C4-2B (cell line): Measurements from ENCODE around the gene AHDC1.

Experiments used
- ZFX ChIP-seq: fragments of 450-650 bp; IDR thresholded peaks from 2 replicates; pipeline ENCODE4 v1.6.1; 2017
- TF ChIP-seq, protein P1 (sequence below): fragments of 450-650 bp; conservative IDR thresholded peaks from 2 replicates; pipeline ENCODE4 v1.5.1; 2017; ENCODE audit warnings: mild to moderate bottlenecking

DNA sequence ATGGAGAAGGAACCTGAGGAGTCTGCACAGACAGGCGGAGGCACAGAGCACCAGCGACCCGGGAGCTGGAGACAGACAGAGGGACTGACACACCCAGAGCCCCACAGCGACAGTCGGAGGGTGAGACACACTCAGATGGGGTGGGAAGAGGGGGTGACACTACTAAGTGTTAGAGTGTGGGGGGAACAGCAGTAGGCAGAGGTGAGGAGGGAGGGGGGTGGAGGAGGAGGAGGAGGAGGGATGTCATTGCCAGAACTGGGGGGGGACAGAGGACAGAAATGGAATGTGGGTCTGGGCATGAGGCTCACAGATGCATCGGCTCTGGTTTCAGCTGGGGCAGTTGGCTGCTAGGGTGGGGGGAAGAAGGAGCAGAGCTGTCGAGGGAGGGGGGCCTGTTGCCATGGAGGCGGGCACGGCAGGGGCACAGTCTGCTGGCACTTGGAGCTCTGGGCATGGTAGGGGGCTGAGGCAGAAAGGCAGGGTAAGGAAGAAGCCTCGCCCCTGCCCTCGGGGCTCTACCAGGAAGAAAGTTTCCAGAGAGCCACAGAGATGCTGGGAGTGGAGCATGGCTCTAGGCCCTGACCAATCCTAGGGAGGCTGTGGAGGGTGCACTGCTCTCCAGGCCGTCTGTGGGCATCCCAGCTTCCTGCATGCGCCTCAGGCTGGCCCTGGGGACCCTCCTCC, 37.3 kb downstream of the AHDC1 start:
- TF ChIP-seq, protein P1, sequence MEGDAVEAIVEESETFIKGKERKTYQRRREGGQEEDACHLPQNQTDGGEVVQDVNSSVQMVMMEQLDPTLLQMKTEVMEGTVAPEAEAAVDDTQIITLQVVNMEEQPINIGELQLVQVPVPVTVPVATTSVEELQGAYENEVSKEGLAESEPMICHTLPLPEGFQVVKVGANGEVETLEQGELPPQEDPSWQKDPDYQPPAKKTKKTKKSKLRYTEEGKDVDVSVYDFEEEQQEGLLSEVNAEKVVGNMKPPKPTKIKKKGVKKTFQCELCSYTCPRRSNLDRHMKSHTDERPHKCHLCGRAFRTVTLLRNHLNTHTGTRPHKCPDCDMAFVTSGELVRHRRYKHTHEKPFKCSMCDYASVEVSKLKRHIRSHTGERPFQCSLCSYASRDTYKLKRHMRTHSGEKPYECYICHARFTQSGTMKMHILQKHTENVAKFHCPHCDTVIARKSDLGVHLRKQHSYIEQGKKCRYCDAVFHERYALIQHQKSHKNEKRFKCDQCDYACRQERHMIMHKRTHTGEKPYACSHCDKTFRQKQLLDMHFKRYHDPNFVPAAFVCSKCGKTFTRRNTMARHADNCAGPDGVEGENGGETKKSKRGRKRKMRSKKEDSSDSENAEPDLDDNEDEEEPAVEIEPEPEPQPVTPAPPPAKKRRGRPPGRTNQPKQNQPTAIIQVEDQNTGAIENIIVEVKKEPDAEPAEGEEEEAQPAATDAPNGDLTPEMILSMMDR: no peak
- TF ChIP-seq ZFX: no peak
